SIG-M5 (cell line): ENCODE results near the gene CEP85L.
"Not testable (repeated sequence)": the region's sequence is repeated elsewhere in the genome, so short reads cannot be mapped to it uniquely, and the experiment has no call there.

ENCODE experiments used
- DNase-seq: peaks from one replicate; lab custom pipeline; 2025; lab: John Stamatoyannopoulos, UW

Gene CEP85L

DNA sequence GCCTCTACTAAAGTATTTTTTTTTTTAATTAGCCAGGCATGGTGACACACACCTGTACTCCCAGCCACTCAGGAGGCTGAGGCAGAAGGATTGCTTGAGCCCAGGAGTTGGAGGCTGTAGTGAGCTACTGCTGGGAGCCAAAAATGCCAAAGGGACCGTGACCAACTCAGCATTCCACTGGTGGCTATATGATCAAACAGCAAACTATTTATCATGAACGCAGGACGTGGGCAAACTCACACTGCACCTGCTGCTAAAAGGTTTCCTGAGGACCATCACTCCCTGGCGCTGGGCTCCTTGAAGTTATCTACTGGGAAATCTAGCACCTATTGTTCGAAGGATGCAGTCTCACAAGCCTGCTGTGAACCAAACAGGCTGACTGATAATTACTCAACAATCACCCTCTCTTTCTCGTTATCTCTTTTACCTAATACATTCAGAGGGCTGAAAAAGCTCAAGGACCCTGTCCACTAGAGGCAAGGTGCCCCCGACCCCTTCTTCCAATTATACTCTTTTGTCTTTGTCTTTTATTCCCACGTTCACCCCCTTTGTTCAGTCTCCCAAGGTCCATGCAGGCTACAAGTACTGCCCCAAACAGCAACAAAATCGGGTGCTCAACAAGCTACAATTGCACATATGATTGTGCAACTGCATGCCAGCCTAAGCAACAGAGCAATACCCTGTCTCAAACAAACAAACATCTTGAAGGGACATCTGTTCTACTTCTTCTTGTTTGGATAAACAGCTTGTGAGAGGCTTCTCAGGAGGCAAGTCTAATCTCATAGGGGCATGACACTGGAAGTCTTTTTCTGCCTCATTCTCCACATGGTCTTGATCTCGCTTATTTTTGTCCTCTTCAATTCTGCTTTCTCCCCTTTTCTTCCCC lies 151.0 kb downstream of the CEP85L start:
- no peak for DNase-seq

GRCh38 chr6:118495485-118496280 lies 155.7 kb downstream of the CEP85L start:
- no peak for DNase-seq

DNA sequence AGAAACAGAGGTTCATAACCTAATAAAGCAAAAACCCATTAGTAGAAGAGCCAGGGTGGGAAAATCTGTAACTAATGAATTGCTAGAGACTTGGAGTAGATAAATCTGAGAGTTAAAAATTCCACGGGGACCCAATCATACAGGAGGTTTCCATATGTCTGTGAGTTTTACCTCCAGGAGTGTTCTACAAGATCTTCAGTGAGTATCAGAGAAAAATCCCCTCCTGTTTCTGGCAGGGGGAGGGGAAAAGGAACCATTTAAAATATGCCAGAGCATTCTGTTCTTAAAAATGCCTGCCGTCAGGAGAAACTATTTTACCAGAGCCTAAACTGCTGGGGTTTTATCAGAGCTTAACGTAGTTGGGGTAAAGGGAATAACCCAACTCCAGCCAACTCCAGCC lies 157.3 kb downstream of the CEP85L start:
- no peak for DNase-seq

- no peak for DNase-seq
These were observed 161.4 kb downstream of the CEP85L start for GRCh38 chr6:118489990-118490389.

DNA sequence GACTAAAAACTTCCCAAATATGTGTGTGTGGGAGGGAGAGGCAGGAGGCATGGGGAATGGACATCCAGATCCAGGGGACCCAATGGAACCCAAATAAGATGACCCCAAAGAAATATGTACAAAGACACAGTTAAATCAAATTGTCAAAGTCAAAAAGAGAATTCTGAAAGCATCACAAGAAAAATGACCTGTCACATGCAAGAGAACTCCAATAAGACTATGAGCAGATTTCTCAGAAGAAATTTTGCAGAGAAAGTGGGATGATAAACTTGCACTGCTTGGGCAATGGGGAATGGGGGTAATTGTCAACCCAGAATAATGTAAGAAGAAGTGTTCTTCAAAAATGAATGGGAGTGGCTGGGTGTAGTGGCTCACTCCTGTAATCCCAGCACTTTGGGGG lies 162.8 kb downstream of the CEP85L start:
- DNase-seq: no peak

GRCh38 chr6:118485601-118486550 lies 165.5 kb downstream of the CEP85L start:
- no peak for DNase-seq

GRCh38 chr6:118476551-118476950 lies 174.8 kb downstream of the CEP85L start:
- no peak for DNase-seq

DNA sequence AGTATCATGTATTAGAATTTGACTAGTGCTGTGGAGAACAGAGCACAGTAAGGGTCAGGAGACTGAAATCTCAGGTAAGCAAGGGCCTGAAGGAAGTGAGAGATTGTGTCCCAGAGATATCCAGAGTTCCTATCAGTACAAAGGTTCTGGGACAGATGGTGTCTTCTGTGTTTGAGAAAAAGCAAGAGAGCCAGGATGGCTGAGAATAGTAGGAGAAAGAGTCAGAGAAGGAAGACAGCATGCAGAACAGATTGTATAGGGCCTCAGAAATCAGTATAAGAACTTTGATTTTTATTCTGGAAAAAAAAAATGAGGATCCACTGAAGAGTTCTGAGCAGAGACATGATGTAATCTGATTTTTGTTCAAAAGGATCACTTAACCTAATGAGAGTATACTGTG lies 178.1 kb downstream of the CEP85L start:
- DNase-seq: no peak

GRCh38 chr6:118469468-118469867 lies 181.9 kb downstream of the CEP85L start:
- DNase-seq: no peak

- DNase-seq: no peak
These were observed 182.5 kb downstream of the CEP85L start for GRCh38 chr6:118468682-118469465.

GRCh38 chr6:118467181-118467580 lies 184.2 kb downstream of the CEP85L start:
- DNase-seq: no peak

- no peak for DNase-seq
These were observed 186.8 kb downstream of the CEP85L start for GRCh38 chr6:118464620-118465019.

DNA sequence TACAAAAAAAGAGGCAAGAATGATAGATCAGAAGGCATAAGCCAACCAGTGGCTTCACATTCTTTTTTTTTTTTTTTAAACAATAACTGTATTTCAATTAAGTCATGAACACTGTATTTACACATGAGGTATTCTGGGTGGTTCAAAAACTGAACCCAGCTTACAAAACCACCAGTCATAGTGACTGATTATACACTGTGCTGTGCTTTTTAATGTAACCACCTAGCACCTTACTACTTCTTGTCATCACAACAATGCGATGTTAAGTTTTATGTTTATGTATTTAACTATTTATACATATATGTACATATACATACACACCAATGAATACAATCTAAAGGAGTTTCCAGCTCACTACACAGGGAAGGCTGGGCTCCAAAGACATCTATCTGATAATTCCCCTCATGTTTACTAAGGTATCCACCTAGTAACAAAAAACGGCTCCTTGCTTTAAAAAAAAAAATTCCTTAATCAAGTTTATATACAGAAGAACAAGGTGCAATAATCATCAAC lies 190.4 kb downstream of the CEP85L start:
- no peak for DNase-seq

- no peak for DNase-seq
These were observed 194.4 kb downstream of the CEP85L start for GRCh38 chr6:118456982-118457381.

DNA sequence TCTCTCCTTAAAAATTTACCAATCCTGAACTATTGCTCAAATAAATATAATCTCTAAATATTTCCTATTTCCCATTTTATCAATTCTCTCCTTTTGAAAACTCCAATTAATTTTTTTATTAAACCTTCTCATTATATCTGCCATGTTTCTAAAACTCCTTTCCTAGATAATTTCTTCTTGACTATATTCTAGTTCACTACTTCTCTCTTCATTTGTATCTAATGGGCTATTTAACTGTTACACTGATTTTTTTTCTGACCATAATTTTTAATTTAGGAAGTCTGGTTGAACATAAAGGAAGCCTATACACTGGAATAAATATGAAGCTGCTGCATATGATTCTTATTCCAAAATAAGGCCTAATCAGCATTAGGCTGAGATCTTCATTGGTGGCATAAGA lies 199.6 kb downstream of the CEP85L start:
- no peak for DNase-seq

DNA sequence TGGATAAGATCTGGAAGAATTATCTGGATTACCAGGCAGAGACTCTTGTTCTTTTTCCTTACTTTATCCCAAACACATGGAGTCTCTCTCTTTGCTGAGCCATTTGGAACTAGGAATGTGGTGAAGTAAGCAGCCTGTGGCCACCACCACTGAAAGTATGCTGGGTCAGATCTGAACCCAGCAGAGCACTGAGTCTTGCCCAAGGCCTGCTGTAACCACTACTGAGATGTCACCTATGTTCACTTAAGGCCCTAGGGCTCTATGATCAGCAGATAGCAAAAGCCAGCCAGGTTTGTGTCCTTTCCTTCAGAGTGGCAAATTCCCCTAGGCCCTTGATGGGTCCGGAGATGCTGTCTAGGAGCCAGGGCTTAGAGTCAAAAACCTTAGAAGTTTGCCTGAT lies 206.6 kb downstream of the CEP85L start:
- no peak for DNase-seq

GRCh38 chr6:118436482-118436881 lies 214.9 kb downstream of the CEP85L start:
- DNase-seq: no peak

DNA sequence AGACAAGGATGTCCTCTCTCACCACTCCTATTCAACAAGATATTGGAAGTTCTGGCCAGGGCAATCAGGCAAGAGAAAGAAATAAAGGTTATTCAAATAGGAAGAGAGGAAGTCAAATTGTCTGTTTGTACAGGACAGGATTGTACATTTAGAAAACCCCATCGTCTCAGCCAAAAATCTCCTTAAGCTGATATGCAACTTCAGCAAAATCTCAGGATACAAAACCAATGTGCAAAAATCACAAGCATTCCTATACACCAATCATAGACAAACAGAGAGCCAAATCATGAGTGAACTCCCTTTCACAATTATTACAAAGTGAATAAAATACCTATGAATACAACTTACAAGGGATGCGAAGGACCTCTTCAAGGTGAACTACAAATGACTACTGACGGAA lies 217.2 kb downstream of the CEP85L start:
- not testable (repeated sequence) for DNase-seq

- DNase-seq: not testable (repeated sequence)
These were observed 230.1 kb downstream of the CEP85L start for GRCh38 chr6:118421312-118421711.

GRCh38 chr6:118419448-118420394 lies 231.7 kb downstream of the CEP85L start:
- DNase-seq: no peak
